HUES64 (cell line): ENCODE data around the gene MEGF11.

Experiments used
- H3K27ac ChIP-seq: 2 replicates; pipeline ENCODE4 v1.7.0; 2013; ENCODE audit warnings: low read depth, low read length, inconsistent platforms
- H3K27me3 ChIP-seq: 2 replicates; pipeline ENCODE4 v1.6.1; 2013; ENCODE audit warnings: mild to moderate bottlenecking, low read length; ENCODE audit not compliant: insufficient read depth
- H3K36me3 ChIP-seq: 2 replicates; pipeline ENCODE4 v1.6.1; 2013; ENCODE audit warnings: mild to moderate bottlenecking, low read length; ENCODE audit not compliant: insufficient read depth
- H3K4me1 ChIP-seq: 2 replicates; pipeline ENCODE4 v1.6.1; 2013; ENCODE audit warnings: mild to moderate bottlenecking, low read length, moderate library complexity; ENCODE audit not compliant: insufficient read depth
- H3K4me3 ChIP-seq: 2 replicates; pipeline ENCODE4 v1.5.1; 2013; ENCODE audit warnings: mild to moderate bottlenecking, low read length, moderate library complexity
- H3K9ac ChIP-seq: 2 replicates; pipeline ENCODE4 v1.6.1; 2013; ENCODE audit warnings: mild to moderate bottlenecking, low read depth, low read length
- H3K9me3 ChIP-seq: 2 replicates; pipeline ENCODE4 v1.6.1; 2013; ENCODE audit warnings: low read depth, low read length; ENCODE audit not compliant: insufficient read depth
- WGBS: fragments of 150-250, 120-280 bp; methylation state at CpG from one replicate; pipeline ENCODE4 v1.1.7; 2013; ENCODE audit warnings: missing lambda C conversion rate; 5-methylcytosine and 5-hydroxymethylcytosine counted together

Gene MEGF11

GRCh38 chr15:65862682-65863081 is 390.9 kb downstream of the MEGF11 start:
- peaks cover 4% of the 10 kb centered on the region; the same call in 1 of the 2 replicates for H3K4me1 ChIP-seq
- no peaks in the 10 kb centered on the region for H3K36me3 ChIP-seq
- WGBS: 39% methylated on average over 1 of the region's 1 CpG
- H3K9ac ChIP-seq: no peak overlapping the region
- H3K27me3 ChIP-seq: no peaks in the 10 kb centered on the region
- no peaks in the 10 kb centered on the region for H3K9me3 ChIP-seq
- no peak overlapping the region; the same call in 1 of the 2 replicates for H3K27ac ChIP-seq
- H3K4me3 ChIP-seq: no peak overlapping the region

- WGBS: 74% methylated on average over 5 of the region's 5 CpGs
- no peak overlapping the region for H3K9ac ChIP-seq
Observed at GRCh38 chr15:65857718-65858402, 395.7 kb downstream of the MEGF11 start.

GRCh38 chr15:65856821-65857455 is 396.6 kb downstream of the MEGF11 start:
- H3K27ac ChIP-seq: no peak overlapping the region
- no peak overlapping the region for H3K9ac ChIP-seq
- no peaks in the 10 kb centered on the region for H3K9me3 ChIP-seq
- no peaks in the 10 kb centered on the region for H3K27me3 ChIP-seq
- H3K36me3 ChIP-seq: no peaks in the 10 kb centered on the region
- WGBS: 76% methylated on average over 12 of the region's 12 CpGs
- no peaks in the 10 kb centered on the region for H3K4me1 ChIP-seq
- no peak overlapping the region for H3K4me3 ChIP-seq

More at GRCh38 chr15:65857718-65858402, 395.7 kb downstream of the MEGF11 start:
- H3K9me3 ChIP-seq: no peaks in the 10 kb centered on the region
- H3K4me3 ChIP-seq: no peak overlapping the region
- H3K27ac ChIP-seq: no peak overlapping the region
- H3K4me1 ChIP-seq: peaks cover under 1% of the 10 kb centered on the region; the same call in 1 of the 2 replicates
- no peaks in the 10 kb centered on the region for H3K36me3 ChIP-seq
- H3K27me3 ChIP-seq: no peaks in the 10 kb centered on the region

GRCh38 chr15:65851981-65852380 is 401.6 kb downstream of the MEGF11 start:
- H3K9me3 ChIP-seq: no peaks in the 10 kb centered on the region
- H3K36me3 ChIP-seq: no peaks in the 10 kb centered on the region
- H3K9ac ChIP-seq: no peak overlapping the region
- no peak overlapping the region for H3K4me3 ChIP-seq
- 93% methylated on average over 5 of the region's 5 CpGs for WGBS
- H3K27ac ChIP-seq: no peak overlapping the region
- H3K4me1 ChIP-seq: no peaks in the 10 kb centered on the region
- H3K27me3 ChIP-seq: no peaks in the 10 kb centered on the region

GRCh38 chr15:65847989-65848388 is 405.6 kb downstream of the MEGF11 start:
- H3K9ac ChIP-seq: no peak overlapping the region
- no peak overlapping the region for H3K4me3 ChIP-seq
- no peak overlapping the region for H3K27ac ChIP-seq
- no peaks in the 10 kb centered on the region for H3K27me3 ChIP-seq
- no peaks in the 10 kb centered on the region for H3K9me3 ChIP-seq
- H3K36me3 ChIP-seq: no peaks in the 10 kb centered on the region
- H3K4me1 ChIP-seq: no peaks in the 10 kb centered on the region

GRCh38 chr15:65845826-65846519 is 407.6 kb downstream of the MEGF11 start:
- no peaks in the 10 kb centered on the region for H3K36me3 ChIP-seq
- H3K4me3 ChIP-seq: no peak overlapping the region
- no peak overlapping the region for H3K27ac ChIP-seq
- no peaks in the 10 kb centered on the region for H3K4me1 ChIP-seq
- H3K9me3 ChIP-seq: no peaks in the 10 kb centered on the region
- no peak overlapping the region for H3K9ac ChIP-seq
- 90% methylated on average over 8 of the region's 9 CpGs for WGBS
- H3K27me3 ChIP-seq: no peaks in the 10 kb centered on the region
